Hepatocyte (in vitro differentiated cells): ENCODE measurements around the gene UXS1. TPM values are rescaled to one million over a fixed set of nuclear protein-coding genes. Genes with fewer than 3 reads are reported as not detected.
A peak's percentile ranks its signal among the peaks of the same experiment; 100 is the strongest.

ENCODE experiments used
- DNase-seq: peaks from one replicate; pipeline ENCODE4 v3.0.0-alpha.2; 2016; ENCODE audit warnings: low spot score
- H2AFZ ChIP-seq: fragments of 200-600 bp; sonication (generic); 2 replicates; pipeline ENCODE4 v1.6.0; 2016; ENCODE audit warnings: antibody characterized with exemption, mild to moderate bottlenecking
- H3K27ac ChIP-seq: fragments of 200-600 bp; sonication (generic); 2 replicates; pipeline ENCODE4 v1.5.1; 2016; ENCODE audit warnings: mild to moderate bottlenecking
- H3K27me3 ChIP-seq: fragments of 200-600 bp; sonication (generic); 2 replicates; pipeline ENCODE4 v1.6.1; 2016
- H3K36me3 ChIP-seq: fragments of 200-600 bp; sonication (generic); replicated peaks from 2 replicates; pipeline ENCODE4 v1.5.1; 2016; ENCODE audit warnings: low read depth; ENCODE audit not compliant: insufficient read depth
- H3K4me1 ChIP-seq: fragments of 200-600 bp; sonication (generic); 2 replicates; pipeline ENCODE4 v1.5.1; 2016; ENCODE audit warnings: mild to moderate bottlenecking, moderate library complexity; ENCODE audit not compliant: insufficient read depth
- H3K4me2 ChIP-seq: fragments of 200-600 bp; sonication (generic); 2 replicates; pipeline ENCODE4 v1.6.0; 2016
- H3K4me3 ChIP-seq: fragments of 200-600 bp; sonication (generic); 2 replicates; pipeline ENCODE4 v1.5.1; 2016; ENCODE audit warnings: mild to moderate bottlenecking
- H3K79me2 ChIP-seq: fragments of 200-600 bp; sonication (generic); 2 replicates; pipeline ENCODE4 v1.6.0; 2017; ENCODE audit warnings: mild to moderate bottlenecking
- H3K9me2 ChIP-seq: fragments of 200-600 bp; sonication (generic); replicated peaks from 2 replicates; pipeline ENCODE4 v1.6.0; 2017; ENCODE audit warnings: mild to moderate bottlenecking; ENCODE audit not compliant: insufficient read depth
- H3K9me3 ChIP-seq: fragments of 200-600 bp; sonication (generic); 2 replicates; pipeline ENCODE4 v1.5.1; 2016; ENCODE audit warnings: low read depth, mild to moderate bottlenecking
- H4K20me1 ChIP-seq: fragments of 200-600 bp; sonication (generic); 2 replicates; pipeline ENCODE4 v1.6.0; 2016; ENCODE audit warnings: mild to moderate bottlenecking; ENCODE audit not compliant: insufficient read depth, poor library complexity, severe bottlenecking
- CTCF ChIP-seq: fragments of 200-600 bp; sonication (generic); IDR thresholded peaks from 2 replicates; pipeline ENCODE4 v1.5.1; 2016; ENCODE audit warnings: antibody characterized with exemption, mild to moderate bottlenecking; ENCODE audit not compliant: poor library complexity
- EZH2 ChIP-seq: fragments of 200-600 bp; sonication (generic); IDR thresholded peaks from 2 replicates; pipeline ENCODE4 v1.6.1; 2016; ENCODE audit warnings: antibody characterized with exemption, mild to moderate bottlenecking, borderline replicate concordance
- EZH2phosphoT487 ChIP-seq: fragments of 200-600 bp; sonication (generic); IDR thresholded peaks from one replicate; pipeline ENCODE4 v1.6.1; 2018; ENCODE audit warnings: antibody characterized with exemption, mild to moderate bottlenecking, low read depth, moderate library complexity; ENCODE audit not compliant: unreplicated experiment, severe bottlenecking
- WGBS: methylation state at CpG from one replicate; pipeline ENCODE4 v1.1.6; 2016; ENCODE audit warnings: low lambda C conversion rate; ENCODE audit errors: missing lambda C conversion rate; 5-methylcytosine and 5-hydroxymethylcytosine counted together
- polyA plus RNA-seq: library from polyadenylated mRNA; unstranded; fragments of >200 nt; fragmentation: Nextera tagmentation; extraction: Ambion mirVana; gene quantifications from 2 replicates; pipeline ENCODE4 v1.2.1, GENCODE V29; 2016
- total RNA-seq: library from RNA; depleted of rRNA; stranded (reverse); fragments of >200 nt; gene quantifications from 2 replicates; pipeline ENCODE4 v1.2.3, GENCODE V29; 2014

UXS1 gene
- total and polyA plus RNA-seq, 2 experiments from 2014 or later, result 46.5 to 83.2 TPM

- no peaks in the 10 kb centered on the region for H3K27me3 ChIP-seq
- no peak overlapping the region for H3K4me2 ChIP-seq
- peaks cover 90% of the 10 kb centered on the region for H3K79me2 ChIP-seq
- H3K4me3 ChIP-seq, result no peak overlapping the region
- no peaks in the 10 kb centered on the region for H3K9me3 ChIP-seq
- H3K27ac ChIP-seq, result no peak overlapping the region
- H4K20me1 ChIP-seq, result no peaks in the 10 kb centered on the region
- WGBS, result 77% methylated on average over 5 of the region's 7 CpGs
- no peak for DNase-seq
- H3K36me3 ChIP-seq, result no peaks in the 10 kb centered on the region
- peaks cover 32% of the 10 kb centered on the region for H3K4me1 ChIP-seq
- H3K9me2 ChIP-seq, result no peaks in the 10 kb centered on the region
- TF ChIP-seq CTCF (no peak), EZH2 (no peak), EZH2phosphoT487 (no peak)
- no peak overlapping the region for H2AFZ ChIP-seq
Observed at GRCh38 chr2:106174056-106174455, 20.0 kb downstream of the UXS1 start.

DNA sequence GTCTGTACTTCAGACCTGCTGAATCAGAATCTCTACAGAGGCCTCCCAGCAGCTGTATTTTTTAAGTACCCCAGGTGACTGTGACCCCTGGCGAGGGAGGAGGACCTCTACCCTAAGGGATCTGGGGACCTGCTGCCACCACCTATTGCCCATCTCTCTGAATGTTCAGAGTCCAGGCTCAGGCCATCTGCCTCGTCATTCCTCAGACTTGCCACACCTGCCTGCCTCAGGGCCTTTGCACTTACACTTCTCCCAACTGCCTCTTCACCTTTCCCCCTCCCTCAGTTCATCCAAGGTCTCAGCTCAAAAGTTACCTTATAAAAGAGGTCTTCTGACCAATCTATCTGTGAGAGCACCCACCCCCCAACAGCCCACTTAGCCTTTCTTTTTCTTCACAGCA is 21.5 kb downstream of the UXS1 start:
- WGBS, result 100% methylated on average over 2 of the region's 2 CpGs
- TF ChIP-seq EZH2phosphoT487, result no peak
- no peak for TF ChIP-seq EZH2
- TF ChIP-seq CTCF, result no peak
- Histone ChIP-seq H3K4me1 (peaks cover 36% of the 10 kb centered on the region), H4K20me1 (no peaks in the 10 kb centered on the region), H3K36me3 (no peaks in the 10 kb centered on the region), H3K9me2 (no peaks in the 10 kb centered on the region), H3K4me3 (no peak overlapping the region), H3K27me3 (no peaks in the 10 kb centered on the region), H3K27ac (no peak overlapping the region), H2AFZ (no peak overlapping the region), H3K4me2 (no peak overlapping the region), H3K79me2 (peaks cover 92% of the 10 kb centered on the region), H3K9me3 (no peaks in the 10 kb centered on the region)
- DNase-seq, result no peak

DNA sequence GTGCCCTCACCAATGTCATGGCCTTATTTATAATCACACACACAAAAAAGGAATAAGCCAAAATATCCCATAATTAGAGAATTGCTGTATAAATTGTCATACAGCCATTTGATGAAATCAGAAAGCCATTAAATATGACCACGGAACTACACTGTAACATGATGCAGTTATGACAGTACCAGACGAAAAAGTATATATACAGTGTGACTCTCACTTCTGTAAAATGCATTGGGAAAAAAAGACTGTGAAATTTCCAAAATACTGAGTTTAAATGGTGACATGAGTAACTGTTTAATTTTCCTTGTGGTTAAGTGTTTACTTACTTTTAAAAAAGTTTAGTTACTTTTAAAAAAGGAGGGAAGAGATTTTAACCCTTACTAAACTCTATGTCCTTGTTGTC is 25.4 kb downstream of the UXS1 start:
- DNase-seq, result no peak
- Histone ChIP-seq H3K27me3 (no peaks in the 10 kb centered on the region), H3K36me3 (no peaks in the 10 kb centered on the region), H3K9me3 (no peaks in the 10 kb centered on the region), H3K27ac (no peak overlapping the region), H4K20me1 (no peaks in the 10 kb centered on the region), H2AFZ (no peak overlapping the region), H3K4me2 (no peak overlapping the region), H3K9me2 (no peaks in the 10 kb centered on the region), H3K4me3 (no peak overlapping the region), H3K4me1 (peaks cover 32% of the 10 kb centered on the region), H3K79me2 (peaks cover 87% of the 10 kb centered on the region)
- WGBS, result 73% methylated on average over 2 of the region's 2 CpGs
- no peak for TF ChIP-seq EZH2
- no peak for TF ChIP-seq EZH2phosphoT487
- no peak for TF ChIP-seq CTCF

GRCh38 chr2:106167067-106167466 is 27.0 kb downstream of the UXS1 start:
- Histone ChIP-seq H3K27me3 (no peaks in the 10 kb centered on the region), H3K79me2 (peaks cover 71% of the 10 kb centered on the region), H3K4me2 (no peak overlapping the region), H3K36me3 (no peaks in the 10 kb centered on the region), H3K4me1 (peaks cover 43% of the 10 kb centered on the region), H3K27ac (peak overlapping the region; percentile 22), H3K9me2 (no peaks in the 10 kb centered on the region), H3K4me3 (no peak overlapping the region), H2AFZ (no peak overlapping the region), H3K9me3 (no peaks in the 10 kb centered on the region), H4K20me1 (no peaks in the 10 kb centered on the region)
- TF ChIP-seq EZH2phosphoT487 (no peak), EZH2 (no peak), CTCF (no peak)
- WGBS, result 82% methylated on average over 5 of the region's 5 CpGs
- no peak for DNase-seq
